Kidney tubule cell (primary cell): ENCODE results near the gene DLG2.

ENCODE experiments used
- DNase-seq: peaks from one replicate; pipeline ENCODE4 v3.0.0-alpha.2; 2018; ENCODE audit warnings: low spot score

Gene DLG2

GRCh38 chr11:83847467-83848034 lies 1779.6 kb downstream of the DLG2 start:
- DNase-seq = no peak

DNA sequence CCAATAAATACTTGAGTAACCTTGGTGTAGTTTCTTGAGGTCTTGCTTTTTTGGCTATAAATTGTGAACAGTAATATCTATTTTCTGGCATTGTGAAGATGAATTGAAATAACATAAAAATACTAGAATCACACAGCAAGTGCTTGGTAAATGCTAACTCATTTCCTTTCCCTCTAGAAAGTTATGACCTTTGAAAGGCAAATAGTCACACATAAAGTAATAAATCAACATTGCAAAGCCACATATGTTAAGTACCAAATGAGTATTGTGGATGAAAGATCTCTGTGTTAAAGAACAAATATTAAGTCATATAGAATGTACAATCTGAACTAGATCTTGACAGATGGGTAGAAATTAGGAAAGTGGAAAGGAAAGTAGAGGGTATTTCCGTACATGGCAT lies 1781.3 kb downstream of the DLG2 start:
- DNase-seq = no peak

GRCh38 chr11:83840326-83840725 lies 1786.8 kb downstream of the DLG2 start:
- DNase-seq = no peak

DNA sequence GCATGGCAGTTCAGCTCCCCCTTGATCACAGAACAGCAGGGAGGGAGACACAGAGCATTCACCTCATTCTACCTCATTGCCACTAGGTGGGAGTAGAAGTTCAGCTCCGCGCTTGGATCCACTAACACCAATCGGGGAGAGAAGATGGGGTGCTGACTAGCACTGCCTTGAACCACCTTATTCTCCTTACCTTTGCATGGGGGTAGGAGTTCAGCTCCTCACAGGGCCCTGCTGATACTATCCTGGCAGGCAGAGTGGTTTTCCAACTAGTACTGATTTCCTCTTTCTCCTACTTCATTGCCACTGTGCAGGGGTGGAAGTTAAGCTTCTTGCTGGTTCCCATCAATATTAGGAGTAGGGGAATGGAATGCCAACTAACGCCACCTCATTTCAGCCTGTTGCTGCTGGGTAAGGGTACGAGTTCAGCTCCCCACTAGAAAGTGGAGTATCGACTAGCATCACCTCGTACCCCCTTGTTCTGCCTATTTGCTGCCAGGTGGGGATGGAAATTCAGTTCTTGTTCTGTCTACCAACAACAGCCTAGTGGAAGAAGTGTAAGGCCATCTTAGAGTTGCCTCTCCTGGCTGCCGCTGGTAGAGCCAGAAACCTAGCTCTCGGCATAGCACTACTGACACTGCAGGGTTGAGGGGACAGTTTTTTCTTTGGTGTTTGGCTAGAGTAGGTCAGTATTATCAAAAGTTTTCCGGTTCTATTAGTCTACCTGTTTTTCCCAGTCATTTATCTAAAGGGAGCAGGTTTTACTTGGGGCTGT lies 1790.1 kb downstream of the DLG2 start:
- DNase-seq = peak; percentile 62

DNA sequence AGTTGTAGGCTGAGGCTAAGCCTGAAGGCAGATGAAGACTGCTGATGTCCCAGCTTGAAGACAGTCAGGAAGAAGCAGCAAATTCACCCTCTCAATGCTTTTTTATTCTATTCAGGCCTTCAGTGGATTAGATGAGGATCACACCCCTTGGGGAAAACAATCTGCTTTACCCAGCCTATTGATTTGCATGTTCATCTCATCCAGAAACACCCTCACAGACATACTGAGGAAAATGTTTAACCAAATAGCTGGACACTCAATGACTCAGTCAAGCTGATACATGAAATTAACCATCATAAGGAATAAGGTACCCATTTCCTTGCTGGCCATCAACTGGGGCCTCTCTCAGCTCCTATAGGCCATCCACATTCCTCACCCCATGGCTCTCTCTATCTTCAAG lies 1791.1 kb downstream of the DLG2 start:
- peak; percentile 42 for DNase-seq

DNA sequence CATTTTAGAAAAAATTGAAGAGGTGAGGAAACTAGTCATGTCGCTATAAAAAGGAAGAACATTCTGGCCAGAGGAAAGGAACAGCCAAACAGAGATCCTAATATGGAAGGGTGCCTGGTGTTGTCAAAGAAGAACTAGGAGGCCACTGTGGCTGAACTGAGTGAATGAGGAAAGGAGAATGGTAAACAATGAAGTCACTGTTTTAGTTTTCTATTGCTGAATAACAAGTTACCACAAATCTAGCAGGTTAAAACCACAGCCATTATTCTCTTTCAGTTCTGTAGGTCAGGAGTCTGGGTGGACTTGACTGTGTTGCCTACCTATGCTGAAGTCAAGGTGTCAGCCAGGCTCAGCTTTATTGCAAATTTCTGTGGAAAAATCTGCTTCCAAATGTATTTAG lies 1791.7 kb downstream of the DLG2 start:
- DNase-seq = peak; percentile 42

- no peak for DNase-seq
These were observed 1795.2 kb downstream of the DLG2 start for GRCh38 chr11:83831929-83832328.

DNA sequence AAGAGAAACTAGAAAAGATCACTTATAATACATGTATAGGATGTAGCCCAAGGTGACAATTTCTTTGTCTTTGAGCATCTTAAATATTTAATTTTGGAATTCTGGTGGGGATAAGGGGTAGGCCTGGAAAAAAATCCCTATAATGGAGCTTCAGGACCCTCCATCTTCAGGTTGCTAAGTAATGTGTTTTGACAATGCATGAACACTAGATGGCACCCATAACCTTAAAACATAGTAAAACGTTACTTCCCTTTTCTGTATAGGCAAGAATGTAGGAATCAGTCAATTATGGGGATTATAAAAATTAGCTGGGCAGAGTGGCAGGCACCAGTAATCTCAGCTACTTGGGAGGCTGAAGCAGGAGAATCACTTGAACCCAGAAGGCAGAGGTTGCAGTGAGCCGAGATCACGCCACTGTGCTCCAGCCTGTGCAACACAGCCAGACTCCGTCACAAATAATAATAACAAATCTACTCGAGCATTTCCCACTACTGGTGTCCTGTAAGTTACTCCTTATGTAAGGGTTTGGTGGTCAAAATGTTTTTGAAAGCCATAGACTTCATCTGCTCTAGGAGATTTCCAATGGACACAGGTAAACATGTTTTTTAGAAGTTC lies 1799.1 kb downstream of the DLG2 start:
- DNase-seq = peak; percentile 44

- peak; percentile 25 for DNase-seq
These were observed 1799.6 kb downstream of the DLG2 start for GRCh38 chr11:83827520-83827919.

- no peak for DNase-seq
These were observed 1801.1 kb downstream of the DLG2 start for GRCh38 chr11:83826078-83826477.

- DNase-seq = no peak
These were observed 1803.6 kb downstream of the DLG2 start for GRCh38 chr11:83823461-83824025.

DNA sequence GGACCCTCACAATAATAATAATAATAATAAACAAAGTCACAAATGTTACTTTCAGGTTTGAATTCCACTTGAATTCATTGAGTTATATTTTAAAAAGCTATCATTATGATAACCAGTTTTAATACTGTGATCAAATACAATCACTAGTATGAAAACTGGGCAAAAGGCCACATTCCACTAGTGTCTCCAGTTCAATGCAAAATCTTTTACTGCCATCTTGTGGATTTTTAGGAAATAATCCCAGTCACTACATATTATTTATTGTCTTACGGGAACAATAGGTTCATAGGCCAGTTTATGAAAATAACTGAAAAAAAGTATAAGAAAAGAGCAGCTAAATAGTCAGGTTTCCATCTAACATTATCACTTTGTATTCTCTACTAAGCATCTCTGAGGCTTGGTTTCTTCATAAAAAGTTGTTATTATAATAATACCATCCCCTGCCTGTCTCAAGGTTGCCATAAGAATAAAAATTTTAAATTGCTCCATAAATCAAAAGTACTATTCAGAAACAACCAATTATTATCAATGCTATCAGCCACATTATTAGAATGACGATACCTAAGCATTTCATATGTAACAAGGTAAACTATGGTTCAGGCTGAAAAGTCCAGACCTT lies 1807.1 kb downstream of the DLG2 start:
- DNase-seq = peak; percentile 60

- DNase-seq = peak; percentile 62
These were observed 1808.8 kb downstream of the DLG2 start for GRCh38 chr11:83818349-83818748.

DNA sequence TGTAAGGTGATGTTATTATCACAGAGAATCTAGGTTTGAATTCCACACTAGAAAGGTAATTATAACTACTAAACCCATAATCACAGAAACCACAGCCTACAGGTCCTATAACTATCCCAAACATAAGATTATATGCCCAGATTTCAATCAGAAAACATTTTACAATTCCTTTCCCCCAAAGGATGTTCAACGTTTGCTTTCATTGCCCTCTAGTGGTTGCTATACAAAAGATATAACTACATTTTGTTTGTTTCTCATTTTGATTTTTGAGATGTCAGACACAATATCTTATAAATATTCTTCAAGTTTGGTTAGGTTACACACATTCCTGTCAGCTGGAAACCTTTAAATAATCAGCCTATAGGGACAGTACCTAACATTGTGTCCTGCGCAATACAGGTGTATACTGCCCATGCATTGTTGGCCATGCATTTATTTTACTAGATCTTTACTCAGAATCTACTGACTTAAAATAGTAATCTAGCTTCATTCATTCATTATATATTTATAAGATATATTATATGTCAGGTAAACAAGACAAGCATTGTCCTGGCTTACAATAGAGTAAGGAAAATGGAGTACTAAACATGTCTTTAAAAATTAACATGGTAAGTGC lies 1810.5 kb downstream of the DLG2 start:
- peak; percentile 34 for DNase-seq

GRCh38 chr11:83815736-83816135 lies 1811.4 kb downstream of the DLG2 start:
- no peak for DNase-seq

- no peak for DNase-seq
These were observed 1813.8 kb downstream of the DLG2 start for GRCh38 chr11:83813296-83813695.

DNA sequence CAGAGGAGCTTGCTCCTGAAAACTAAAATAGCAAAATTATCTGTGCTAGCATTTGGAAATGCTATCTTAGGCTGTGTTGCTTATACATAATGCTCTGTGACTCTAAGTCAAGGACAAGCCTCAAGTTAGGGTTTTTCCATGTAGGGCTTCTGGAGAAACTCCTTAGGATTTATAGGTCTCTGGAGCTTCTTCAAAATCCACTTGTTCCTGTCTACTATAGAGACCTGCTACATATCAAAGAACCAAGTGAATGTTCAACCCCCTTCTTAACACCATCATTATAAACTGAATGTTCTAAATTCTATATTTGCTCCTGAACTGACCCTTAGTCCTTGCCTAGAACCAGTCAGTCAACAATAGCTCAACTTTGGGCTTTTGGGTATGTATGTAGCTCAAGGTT lies 1817.9 kb downstream of the DLG2 start:
- DNase-seq = no peak

- no peak for DNase-seq
These were observed 1825.3 kb downstream of the DLG2 start for GRCh38 chr11:83801799-83802198.

DNA sequence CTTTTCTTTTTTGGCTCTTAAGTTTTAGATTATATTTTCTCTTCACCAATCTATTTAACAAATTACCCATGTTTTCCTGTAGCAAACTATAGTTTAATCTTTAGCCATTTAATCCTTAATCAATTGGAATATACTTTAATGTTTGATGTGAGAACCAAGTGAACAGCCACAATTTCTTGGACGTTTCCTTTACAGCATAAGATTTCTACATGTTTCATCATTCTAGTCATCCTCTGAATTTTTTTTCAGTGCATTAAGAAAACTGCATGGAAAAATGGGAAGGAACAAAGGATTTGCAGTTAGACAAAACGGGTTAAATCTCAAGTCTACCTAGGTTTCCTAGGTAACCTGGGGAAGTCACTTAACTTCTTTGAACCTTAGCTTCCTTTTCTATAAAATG lies 1833.8 kb downstream of the DLG2 start:
- no peak for DNase-seq

- no peak for DNase-seq
These were observed 1835.6 kb downstream of the DLG2 start for GRCh38 chr11:83791557-83791956.

GRCh38 chr11:83785942-83786341 lies 1841.2 kb downstream of the DLG2 start:
- DNase-seq = no peak

DNA sequence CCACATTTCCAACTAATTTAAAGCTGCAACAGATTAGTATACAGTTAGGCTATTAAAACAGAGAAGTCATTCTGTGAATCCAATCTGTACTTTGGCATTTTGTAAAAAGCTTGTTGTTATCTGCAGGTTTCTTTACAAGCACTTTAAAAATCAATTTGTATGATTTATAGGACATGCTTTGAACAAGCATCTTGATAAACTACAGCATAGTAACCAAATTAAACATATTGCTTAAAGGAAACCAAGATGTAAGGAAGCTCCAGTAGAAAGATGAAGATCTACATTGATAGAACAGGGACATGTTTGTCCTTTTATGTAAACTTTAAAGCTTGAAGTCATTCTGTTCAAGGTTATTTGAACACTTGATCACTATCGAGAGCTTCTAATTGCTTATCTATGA lies 1842.7 kb downstream of the DLG2 start:
- DNase-seq = no peak
